GM21526 (cell line): ENCODE results near the gene NT5C3B.
"Not testable (repeated sequence)": the region's sequence is repeated elsewhere in the genome, so short reads cannot be mapped to it uniquely, and the experiment has no call there.

Experiments used
- ATAC-seq: cut with Tn5 transposase; IDR thresholded peaks from one replicate; pipeline ENCODE4 v1.9.1; 2021; ENCODE audit warnings: moderate library complexity; ENCODE audit not compliant: unreplicated experiment, low FRiP score

The NT5C3B gene

DNA sequence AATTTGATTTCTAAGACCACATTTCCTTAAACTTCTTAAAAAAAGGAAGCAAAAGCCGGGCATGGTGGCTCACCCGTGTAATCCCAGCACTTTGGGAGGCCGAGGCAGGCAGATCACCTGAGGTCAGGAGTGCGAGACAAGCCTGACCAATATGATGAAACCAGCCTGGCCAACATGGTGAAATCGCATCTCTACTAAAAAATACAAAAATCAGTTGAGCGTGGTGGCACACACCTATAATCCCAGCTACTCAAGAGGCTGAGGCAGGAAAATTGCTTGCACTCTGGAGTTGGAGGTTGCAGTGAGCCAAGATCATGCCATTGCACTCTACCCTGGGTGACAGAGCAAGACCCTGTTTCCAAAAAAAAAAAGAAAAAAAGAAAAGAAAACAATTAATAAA lies 4.7 kb upstream of the NT5C3B start:
- not testable (repeated sequence) for ATAC-seq

DNA sequence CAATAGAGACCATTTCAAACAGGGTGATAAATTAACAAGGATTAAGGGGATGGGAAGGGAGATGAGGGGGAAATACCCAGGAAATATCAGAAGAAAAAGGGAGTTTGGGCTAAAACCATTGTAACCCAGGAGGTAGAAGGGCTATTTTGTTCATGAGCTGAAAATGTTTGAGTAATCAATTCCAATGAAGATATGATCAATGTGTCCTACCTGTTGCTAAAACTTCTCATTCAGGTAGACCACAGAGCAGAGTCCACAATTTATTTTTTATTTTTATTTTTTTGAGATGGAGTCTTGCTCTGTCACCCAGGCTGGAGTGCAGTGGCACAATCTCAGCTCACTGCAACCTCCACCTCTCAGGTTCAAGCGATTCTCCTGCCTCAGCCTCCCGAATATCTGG lies 3.4 kb upstream of the NT5C3B start:
- ATAC-seq, result not testable (repeated sequence)

DNA sequence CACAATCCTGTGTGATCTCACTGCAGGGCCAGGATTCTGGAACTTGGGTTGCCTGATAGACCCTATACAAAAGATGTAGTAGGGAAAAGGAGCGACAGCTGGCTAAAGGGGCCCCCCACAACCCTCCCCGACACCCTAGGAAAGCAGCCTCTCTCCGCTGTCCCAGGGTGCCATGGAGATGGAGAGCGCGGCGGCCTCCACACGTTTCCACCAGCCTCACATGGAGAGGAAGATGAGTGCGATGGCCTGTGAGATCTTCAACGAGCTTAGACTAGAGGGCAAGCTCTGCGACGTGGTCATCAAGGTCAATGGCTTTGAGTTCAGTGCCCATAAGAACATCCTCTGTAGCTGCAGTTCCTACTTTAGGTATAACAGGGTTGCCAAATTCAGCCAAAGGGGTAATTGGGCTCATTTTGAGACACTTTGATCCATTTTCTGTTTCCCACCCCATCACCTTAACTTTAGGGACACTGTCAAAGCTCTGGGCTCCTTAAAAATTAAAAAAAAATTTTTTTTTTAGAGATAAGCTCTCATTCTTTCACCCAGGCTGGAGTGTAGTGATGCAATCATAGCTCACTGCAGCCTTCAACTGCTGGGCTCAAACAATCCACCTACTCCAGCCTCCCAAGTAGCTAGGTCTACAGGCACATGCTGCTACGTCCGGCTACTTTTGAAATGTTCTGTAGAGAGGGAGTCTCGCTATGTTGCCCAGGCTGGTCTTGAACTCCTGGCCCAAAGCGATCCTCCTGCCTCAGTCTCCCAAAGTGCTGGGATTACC lies 1.9 kb upstream of the NT5C3B start, which contains the start of gene KLHL10:
TSS of gene KLHL10 (plus strand) at position 65 of the 778 bp plus-strand sequence. CDS start at position 173, 108 bp downstream.
- ATAC-seq, result no peak

DNA sequence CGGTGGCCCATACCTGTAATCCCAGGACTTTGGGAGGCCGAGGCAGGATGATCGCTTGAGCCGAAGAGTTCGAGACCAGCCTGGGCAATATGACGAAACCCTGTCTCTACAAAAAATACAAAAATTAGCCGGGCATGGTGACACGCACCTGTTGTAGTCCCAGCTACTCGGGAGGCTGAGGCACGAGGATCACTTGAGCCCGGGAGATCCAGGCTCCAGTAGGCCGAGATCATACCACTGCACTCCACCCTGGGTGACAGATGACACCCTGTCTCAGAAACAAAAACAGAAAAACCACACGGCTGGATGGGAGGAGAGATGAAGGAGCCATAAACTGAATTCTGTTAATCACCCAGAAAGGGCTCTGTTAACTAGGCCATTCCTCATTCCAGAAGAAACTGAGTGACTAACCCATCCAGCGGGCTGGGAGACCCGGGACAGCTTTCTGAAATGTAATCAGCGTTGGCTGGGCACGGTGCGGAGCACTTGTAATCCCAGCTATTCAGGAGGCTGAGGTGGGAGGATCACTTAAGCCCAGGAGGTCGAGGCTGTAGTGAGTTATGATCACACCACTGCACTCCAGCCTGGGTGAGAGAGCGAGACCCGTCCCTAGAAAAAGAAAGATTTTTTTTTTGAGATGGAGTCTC lies 641 bp upstream of the NT5C3B start:
- ATAC-seq, result no peak

DNA sequence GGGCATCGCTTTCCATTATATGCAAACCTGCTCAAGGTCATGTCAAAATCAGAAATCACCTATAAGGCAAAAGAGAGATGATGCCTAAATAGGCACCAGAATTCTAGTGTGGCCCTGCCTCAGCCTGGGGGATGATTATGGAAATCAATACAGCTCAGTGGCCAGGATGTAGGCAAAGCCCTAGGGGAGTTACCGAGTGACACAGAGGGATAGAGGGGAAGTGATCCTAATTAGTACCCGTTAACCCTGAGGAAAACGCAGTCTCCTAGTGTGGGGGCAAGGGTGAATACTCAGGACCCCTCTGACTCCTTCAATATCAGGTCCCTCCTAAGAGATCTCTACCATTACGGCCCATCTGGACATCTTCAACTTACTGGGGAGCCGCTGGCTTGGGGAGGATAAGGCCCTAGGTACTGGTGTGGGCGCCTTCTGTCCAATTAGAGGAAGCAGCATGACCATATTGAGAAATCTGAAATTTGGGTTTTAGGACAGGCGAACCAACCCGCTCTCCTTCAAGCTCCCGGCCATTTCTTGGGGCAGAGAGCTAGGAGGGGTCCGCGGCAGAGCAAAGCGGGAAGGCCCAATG lies 725 bp downstream of the NT5C3B start:
- no peak for ATAC-seq

DNA sequence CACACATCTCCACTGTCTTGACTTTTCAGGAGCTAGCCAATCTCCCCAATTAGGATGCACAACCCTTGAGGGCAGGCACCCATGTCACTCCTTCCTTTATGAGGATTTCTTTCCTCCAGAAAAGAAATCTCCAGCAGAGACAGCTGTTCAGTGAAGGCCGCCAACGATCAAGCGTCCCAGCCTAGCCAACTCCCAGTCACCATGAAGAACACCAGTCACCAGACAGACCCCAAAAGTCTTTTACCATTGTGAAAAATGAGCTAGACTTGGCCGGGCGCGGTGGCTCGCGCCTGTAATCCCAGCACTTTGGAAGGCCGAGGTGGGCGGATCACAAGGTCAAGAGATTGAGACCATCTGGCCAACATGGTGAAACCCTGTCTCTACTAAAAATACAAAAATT lies 6.1 kb downstream of the NT5C3B start:
- ATAC-seq, result not testable (repeated sequence)

DNA sequence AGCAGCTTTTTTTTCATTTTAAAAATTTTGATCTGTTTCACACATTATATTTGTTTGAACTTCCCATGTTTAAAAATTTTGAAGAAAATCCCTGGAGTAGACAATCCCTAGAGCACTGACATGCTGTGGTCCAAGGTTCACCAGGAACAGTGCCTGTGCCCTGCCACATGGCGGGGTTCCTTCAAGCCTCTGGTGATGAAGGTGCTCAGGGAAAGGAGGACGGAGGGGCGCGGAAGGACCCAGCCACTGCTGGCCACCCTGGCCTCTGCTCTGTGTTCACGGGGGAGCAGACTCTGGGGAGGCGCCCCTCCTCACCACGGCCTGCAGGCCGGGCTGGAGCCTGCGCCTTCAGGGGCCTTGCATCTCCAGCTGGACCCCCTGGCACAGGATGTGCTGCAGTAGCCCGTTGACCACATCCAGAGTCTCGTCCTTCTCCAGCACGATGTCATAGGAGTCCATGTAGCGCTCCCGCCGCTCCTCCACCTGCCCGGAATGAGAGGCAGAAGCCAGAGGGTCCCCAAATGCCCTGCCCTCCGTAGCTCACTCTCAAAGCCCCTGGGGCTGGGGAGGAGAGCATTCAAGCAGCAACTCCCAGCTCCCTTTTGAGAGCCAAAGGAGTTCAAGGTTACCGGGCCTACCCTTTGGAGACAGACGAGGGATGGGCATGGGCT lies 10.7 kb downstream of the NT5C3B start:
- no peak for ATAC-seq

DNA sequence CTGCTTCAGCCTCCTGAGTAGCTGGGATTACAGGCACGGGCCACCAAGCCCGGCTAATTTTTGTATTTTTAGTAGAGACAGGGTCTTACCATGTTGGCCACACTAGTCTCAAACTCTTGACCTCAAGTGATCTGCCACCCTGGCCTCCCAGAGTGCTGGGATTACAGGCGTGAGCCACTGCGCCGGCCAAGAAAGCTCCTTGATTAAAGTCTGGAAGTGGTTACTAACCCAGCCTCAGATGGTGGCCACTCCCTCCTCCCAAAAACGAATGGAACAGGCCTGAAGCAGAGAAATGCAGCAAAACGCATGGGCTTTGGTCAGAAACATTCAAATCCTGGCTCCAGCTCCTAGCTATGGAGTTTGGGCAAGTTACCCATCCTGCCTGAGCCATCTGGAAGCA lies 11.9 kb downstream of the NT5C3B start:
- ATAC-seq, result no peak

DNA sequence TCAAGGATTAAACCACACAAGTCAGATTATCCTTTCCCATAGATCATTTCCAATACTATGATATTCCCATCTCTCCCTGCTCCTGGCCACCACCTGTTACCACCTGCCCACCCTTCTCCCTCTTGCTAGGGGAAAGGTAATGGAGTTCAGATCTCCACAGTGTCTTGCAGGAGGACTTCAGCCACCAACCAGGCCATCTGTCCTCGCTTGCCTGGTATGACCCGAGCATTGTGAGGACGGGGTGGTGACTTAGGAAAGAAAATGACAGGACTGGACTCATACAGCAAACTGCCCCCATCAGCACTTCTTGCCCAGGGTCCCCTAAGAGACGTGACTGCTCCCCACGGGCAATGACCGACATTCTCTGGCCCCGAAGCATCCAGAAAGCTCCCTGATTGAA lies 12.5 kb downstream of the NT5C3B start:
- no peak for ATAC-seq

DNA sequence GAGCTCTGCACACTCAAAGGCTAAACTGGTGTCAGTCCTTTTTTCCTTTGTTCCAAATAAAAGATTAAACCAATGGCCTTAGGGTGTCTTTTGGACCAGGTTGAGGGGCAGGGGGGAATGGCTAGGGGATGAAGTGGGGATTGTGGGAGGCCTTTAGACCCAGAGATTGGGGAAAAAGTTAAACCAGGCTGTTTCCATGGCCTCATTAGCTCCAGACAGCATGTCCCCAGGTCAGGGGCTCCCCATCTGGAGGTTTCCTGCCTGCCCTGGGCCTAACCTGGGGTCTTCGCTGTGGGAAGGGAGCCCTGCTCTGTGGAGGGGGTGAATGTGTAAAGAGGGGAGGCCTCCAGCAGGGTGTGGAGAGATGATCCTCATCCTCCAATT lies 12.9 kb downstream of the NT5C3B start:
- no peak for ATAC-seq

DNA sequence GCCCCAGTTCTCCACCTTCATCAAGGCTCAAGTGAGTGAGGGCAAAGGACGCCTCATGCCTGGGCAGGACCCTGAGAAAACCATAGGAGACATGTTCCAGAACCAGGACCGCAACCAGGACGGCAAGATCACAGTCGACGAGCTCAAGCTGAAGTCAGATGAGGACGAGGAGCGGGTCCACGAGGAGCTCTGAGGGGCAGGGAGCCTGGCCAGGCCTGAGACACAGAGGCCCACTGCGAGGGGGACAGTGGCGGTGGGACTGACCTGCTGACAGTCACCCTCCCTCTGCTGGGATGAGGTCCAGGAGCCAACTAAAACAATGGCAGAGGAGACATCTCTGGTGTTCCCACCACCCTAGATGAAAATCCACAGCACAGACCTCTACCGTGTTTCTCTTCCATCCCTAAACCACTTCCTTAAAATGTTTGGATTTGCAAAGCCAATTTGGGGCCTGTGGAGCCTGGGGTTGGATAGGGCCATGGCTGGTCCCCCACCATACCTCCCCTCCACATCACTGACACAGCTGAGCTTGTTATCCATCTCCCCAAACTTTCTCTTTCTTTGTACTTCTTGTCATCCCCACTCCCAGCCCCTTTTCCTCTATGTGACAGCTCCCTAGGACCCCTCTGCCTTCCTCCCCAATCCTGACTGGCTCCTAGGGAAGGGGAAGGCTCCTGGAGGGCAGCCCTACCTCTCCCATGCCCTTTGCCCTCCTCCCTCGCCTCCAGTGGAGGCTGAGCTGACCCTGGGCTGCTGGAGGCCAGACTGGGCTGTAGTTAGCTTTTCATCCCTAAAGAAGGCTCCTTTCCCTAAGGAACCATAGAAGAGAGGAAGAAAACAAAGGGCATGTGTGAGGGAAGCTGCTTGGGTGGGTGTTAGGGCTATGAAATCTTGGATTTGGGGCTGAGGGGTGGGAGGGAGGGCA lies 13.6 kb downstream of the NT5C3B start:
- ATAC-seq, result no peak

DNA sequence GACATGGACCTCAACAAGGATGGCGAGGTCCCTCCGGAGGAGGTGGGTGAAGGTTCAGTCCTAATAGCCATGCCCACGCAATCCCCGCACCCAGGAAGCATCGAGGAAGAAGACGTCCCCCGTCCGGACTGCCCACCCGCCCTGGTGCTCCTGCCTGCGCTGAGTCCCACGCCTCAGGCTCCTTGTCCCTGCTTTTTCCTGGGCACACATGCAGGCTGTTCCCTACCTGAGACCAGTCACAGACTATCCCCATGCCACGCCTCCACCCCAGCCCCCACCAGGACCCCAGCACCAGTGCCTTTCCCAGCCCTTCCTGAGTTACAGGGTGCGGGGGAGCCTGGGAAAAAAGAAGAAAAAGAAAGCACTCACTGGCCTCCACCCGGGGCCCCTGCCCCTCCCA lies 14.3 kb downstream of the NT5C3B start:
- ATAC-seq, result no peak

DNA sequence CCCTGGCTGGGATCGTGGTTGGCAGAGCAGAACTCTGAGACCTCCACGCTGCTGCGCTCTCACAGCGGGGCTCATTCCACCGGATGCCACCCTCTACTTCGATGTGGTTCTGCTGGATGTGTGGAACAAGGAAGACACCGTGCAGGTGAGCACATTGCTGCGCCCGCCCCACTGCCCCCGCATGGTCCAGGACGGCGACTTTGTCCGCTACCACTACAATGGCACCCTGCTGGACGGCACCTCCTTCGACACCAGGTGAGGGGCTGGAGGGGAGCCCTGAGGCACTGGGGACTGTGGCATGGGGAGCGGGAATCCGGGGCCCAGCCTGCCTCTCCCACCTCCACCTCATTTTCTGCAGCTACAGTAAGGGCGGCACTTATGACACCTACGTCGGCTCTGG lies 18.0 kb downstream of the NT5C3B start:
- no peak for ATAC-seq

DNA sequence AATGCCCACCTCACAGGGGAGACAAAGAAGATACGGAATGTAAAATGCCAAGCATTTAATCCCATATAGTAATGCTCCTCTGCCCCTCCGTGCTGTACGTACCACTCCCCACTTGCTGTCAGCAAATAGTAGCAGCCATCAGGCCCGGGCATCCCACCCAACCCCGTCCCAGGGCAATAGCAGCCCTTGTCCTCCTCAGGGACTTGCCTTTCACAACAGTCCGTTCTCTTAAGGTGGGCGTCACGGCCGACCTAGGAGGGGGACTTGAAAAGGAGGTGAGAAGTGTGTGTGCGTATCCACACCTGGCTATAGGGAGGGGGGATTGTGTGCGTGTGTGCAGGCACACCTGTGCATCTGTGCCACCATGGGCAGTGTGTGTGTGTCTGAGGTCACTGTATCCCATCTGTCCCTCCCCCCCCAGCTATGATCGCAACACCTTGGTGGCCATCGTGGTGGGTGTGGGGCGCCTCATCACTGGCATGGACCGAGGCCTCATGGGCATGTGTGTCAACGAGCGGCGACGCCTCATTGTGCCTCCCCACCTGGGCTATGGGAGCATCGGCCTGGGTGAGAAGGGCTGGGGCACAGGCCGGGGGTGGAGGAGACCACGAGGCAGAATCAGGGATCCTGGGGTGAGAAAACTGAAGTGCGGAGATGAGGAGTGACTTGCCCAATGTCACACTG lies 19.3 kb downstream of the NT5C3B start:
- ATAC-seq, result no peak

DNA sequence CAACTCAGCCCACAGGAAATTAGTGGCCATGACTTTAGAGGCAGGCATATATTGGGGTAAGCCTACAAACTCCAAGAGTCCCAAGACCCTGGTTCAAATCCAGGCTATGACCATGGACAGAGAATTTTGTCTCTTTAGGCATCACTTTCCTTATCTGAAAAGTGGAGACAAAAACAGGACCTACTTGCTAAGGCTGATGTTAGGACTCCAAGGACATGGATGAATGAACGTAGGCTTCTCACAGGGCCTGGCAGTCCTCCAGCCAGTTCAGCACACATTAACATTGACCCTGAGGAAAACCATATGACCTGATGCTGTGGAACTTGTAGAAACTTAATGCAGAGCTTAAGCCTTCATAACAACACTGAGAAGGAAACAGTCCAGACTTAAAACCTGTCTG lies 21.8 kb downstream of the NT5C3B start:
- ATAC-seq, result no peak

DNA sequence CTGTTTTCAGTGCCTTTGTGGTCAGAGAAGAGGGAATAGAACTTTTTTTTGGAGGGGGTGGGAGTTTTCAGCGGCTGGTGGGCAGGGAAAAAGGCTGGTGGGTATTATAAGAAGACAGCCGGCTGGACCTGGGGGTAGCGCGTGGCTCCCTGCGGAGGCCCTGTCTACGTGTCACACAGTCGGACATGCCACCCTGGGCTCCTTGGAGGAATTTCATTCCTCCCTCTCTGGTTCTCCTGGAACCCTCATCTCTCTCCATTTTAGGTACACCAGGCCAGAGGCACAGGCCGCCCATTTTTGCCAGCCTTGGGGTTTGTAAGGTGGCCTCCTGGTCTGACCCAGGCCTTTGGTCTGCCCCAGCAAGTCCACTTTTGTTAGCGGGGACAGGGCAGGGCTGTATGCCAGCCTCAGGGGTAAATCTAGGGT lies 22.3 kb downstream of the NT5C3B start:
- ATAC-seq, result no peak

DNA sequence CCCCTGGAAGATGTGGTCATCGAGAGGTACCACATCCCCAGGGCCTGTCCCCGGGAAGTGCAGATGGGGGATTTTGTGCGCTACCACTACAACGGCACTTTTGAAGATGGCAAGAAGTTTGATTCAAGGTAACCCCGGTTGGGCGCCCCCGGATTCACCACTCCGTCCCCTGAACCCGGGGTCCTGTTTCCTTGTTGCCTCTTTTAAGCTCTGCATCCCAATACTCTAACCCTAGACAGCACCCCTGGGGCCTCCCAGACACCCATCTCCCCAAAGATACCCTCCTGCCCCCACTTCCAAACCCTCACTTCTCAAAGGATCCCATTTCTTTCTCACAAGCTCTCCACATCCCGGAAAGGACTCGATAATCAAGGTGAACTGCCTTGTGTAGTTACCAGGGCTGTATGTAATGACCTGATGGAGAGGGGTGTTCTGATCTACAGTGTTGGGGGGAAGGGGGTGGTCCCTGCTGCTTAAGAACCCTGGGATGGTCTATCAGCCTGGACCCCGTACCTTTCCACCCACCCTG lies 22.8 kb downstream of the NT5C3B start:
- ATAC-seq, result no peak

DNA sequence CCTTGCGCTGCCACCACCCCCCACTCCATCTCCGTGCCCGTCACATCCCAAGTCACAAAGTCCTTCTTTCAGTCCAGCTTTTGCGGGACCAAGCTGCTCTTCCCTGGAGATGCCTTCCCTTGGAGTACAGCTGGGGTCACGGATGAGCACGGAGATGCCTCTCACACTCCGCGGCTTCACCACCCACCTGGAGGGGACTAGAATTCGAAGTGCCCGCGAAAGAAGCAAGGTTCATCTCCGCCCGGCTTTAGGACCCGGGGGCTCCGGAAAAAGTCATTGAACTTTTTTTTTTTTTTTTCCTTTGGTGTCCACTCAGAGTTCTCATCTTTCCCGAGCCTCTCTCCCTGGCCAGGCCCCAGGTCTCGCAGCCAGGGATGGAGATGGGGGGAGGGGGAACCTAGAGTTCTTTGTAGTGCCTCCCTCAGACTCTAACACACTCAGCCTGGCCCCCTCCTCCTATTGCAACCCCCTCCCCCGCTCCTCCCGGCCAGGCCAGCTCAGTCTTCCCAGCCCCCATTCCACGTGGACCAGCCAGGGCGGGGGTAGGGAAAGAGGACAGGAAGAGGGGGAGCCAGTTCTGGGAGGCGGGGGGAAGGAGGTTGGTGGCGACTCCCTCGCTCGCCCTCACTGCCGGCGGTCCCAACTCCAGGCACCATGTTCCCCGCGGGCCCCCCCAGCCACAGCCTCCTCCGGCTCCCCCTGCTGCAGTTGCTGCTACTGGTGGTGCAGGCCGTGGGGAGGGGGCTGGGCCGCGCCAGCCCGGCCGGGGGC lies 23.5 kb downstream of the NT5C3B start, which contains the start of gene FKBP10:
TSS of gene FKBP10 (plus strand) at position 624 of the 771 bp plus-strand sequence. CDS start at position 655, 31 bp downstream.
- no peak for ATAC-seq
